HTERT RPE-1 (cell line): ENCODE data around the gene DESI2.

Experiments used
- in situ Hi-C: fragments of 300-500 bp; cut with MboI; formaldehyde crosslinking; loops from 4 replicates; pipeline ENCODE4 v1.14.3; 2020; ENCODE audit warnings: low sequenced_read_pairs

Gene DESI2

GRCh38 chr1:244652623-244653438 is at the start of gene DESI2:
DESI2 (plus strand) TSS chr1:244653126; CDS start chr1:244653314, 188 bp downstream.
- in situ Hi-C loops: no loop called here

GRCh38 chr1:244603498-244603897 is 49.4 kb upstream of the DESI2 start:
- in situ Hi-C loops: no loop called here

- in situ Hi-C loops: no loop called here
These were observed 47.0 kb upstream of the DESI2 start for GRCh38 chr1:244605835-244606370.

- in situ Hi-C loops: no loop called here
These were observed 38.7 kb upstream of the DESI2 start for GRCh38 chr1:244614113-244614836.

GRCh38 chr1:244614879-244615278 is 38.0 kb upstream of the DESI2 start:
- in situ Hi-C loops: no loop called here

- in situ Hi-C loops: no loop called here
These were observed 37.6 kb upstream of the DESI2 start for GRCh38 chr1:244615301-244615700.

- in situ Hi-C loops: no loop called here
These were observed 26.2 kb upstream of the DESI2 start for GRCh38 chr1:244626709-244627108.

- in situ Hi-C loops: no loop called here
These were observed 24.1 kb upstream of the DESI2 start for GRCh38 chr1:244628789-244629188.

- in situ Hi-C loops: no loop called here
These were observed 19.8 kb upstream of the DESI2 start for GRCh38 chr1:244633140-244633539.

GRCh38 chr1:244634546-244634945 is 18.4 kb upstream of the DESI2 start:
- in situ Hi-C loops: no loop called here

GRCh38 chr1:244636488-244637259 is 16.3 kb upstream of the DESI2 start:
- in situ Hi-C loops: no loop called here

GRCh38 chr1:244639561-244639960 is 13.4 kb upstream of the DESI2 start:
- in situ Hi-C loops: no loop called here

- in situ Hi-C loops: no loop called here
These were observed 12.0 kb upstream of the DESI2 start for GRCh38 chr1:244640917-244641316.

- in situ Hi-C loops: no loop called here
These were observed 10.4 kb upstream of the DESI2 start for GRCh38 chr1:244642526-244642925.

- in situ Hi-C loops: no loop called here
These were observed 9.9 kb upstream of the DESI2 start for GRCh38 chr1:244642988-244643387.

GRCh38 chr1:244645414-244645813 is 7.5 kb upstream of the DESI2 start:
- in situ Hi-C loops: no loop called here

- in situ Hi-C loops: no loop called here
These were observed 7.0 kb upstream of the DESI2 start for GRCh38 chr1:244645890-244646289.

- in situ Hi-C loops: no loop called here
These were observed 5.1 kb upstream of the DESI2 start for GRCh38 chr1:244647819-244648218.

- in situ Hi-C loops: no loop called here
These were observed 837 bp upstream of the DESI2 start for GRCh38 chr1:244651956-244652622.

- in situ Hi-C loops: no loop called here
These were observed 647 bp downstream of the DESI2 start for GRCh38 chr1:244653439-244654107.
